Keratinocyte (primary cell): ENCODE results near the gene ALDH3A2. TPM values are rescaled to one million over a fixed set of nuclear protein-coding genes. Genes with fewer than 3 reads are reported as not detected.

Experiments used
- DNase-seq: peaks from one replicate; pipeline ENCODE4 v3.0.0-alpha.2; 2011; ENCODE audit warnings: low read depth, missing footprints, low spot score
- FAIRE-seq: peaks from 2 replicates; lab custom pipeline; 2011; peaks lifted over from hg19 to GRCh38; lab: Jason Lieb, UNC
- H2AFZ ChIP-seq: 2 replicates; pipeline ENCODE4 v1.6.0; 2012; ENCODE audit warnings: low read length, control low read depth, inconsistent platforms; ENCODE audit not compliant: control insufficient read depth
- H3K27ac ChIP-seq: 2 replicates; pipeline ENCODE4 v1.5.1; 2011; ENCODE audit warnings: low read length; ENCODE audit not compliant: control insufficient read depth, insufficient read depth
- H3K27me3 ChIP-seq: 3 replicates; pipeline ENCODE4 v1.6.0; 2011; ENCODE audit warnings: low read length; ENCODE audit not compliant: control insufficient read depth, insufficient read depth; ENCODE audit errors: extremely low read depth
- H3K36me3 ChIP-seq, 2 experiments: 2 replicates in 1 of 2; 3 replicates in 1 of 2; pipeline ENCODE4 v1.5.1; 2011; ENCODE audit warnings: low read length in 2 of 2, mild to moderate bottlenecking in 1 of 2; ENCODE audit not compliant: control insufficient read depth in 2 of 2, insufficient read depth in 2 of 2; ENCODE audit errors: extremely low read depth in 1 of 2
- H3K4me1 ChIP-seq: 3 replicates; pipeline ENCODE4 v1.5.1; 2011; ENCODE audit warnings: low read length; ENCODE audit not compliant: control insufficient read depth, insufficient read depth; ENCODE audit errors: extremely low read depth
- H3K4me2 ChIP-seq: 3 replicates; pipeline ENCODE4 v1.6.0; 2011; ENCODE audit warnings: low read depth, low read length; ENCODE audit not compliant: control insufficient read depth, insufficient read depth; ENCODE audit errors: extremely low read depth
- H3K4me3 ChIP-seq, 3 experiments: fragments of 200-600 bp in 1 of 3; sonication (generic) in 1 of 3; 2 replicates in 2 of 3; 3 replicates in 1 of 3; pipeline ENCODE4 v1.5.1; 2011 to 2016; ENCODE audit warnings: low read length in 3 of 3, mild to moderate bottlenecking in 3 of 3, control low read depth in 2 of 3, inconsistent platforms in 1 of 3, low read depth in 1 of 3, mixed read lengths in 1 of 3, mixed run types in 1 of 3, moderate library complexity in 1 of 3; ENCODE audit not compliant: control insufficient read depth in 2 of 3, insufficient read depth in 2 of 3; ENCODE audit errors: extremely low read depth in 1 of 3
- H3K79me2 ChIP-seq: 2 replicates; pipeline ENCODE4 v1.6.0; 2012; ENCODE audit warnings: low read length; ENCODE audit not compliant: control insufficient read depth, insufficient read depth
- H3K9ac ChIP-seq: 3 replicates; pipeline ENCODE4 v1.6.0; 2011; ENCODE audit warnings: low read length; ENCODE audit not compliant: control insufficient read depth, insufficient read depth; ENCODE audit errors: extremely low read depth
- H3K9me1 ChIP-seq: 3 replicates; pipeline ENCODE4 v1.6.0; 2011; ENCODE audit warnings: low read length; ENCODE audit not compliant: control insufficient read depth, insufficient read depth; ENCODE audit errors: extremely low read depth
- H3K9me3 ChIP-seq: 2 replicates; pipeline ENCODE4 v1.5.1; 2012; ENCODE audit warnings: low read depth, low read length; ENCODE audit not compliant: control insufficient read depth
- H4K20me1 ChIP-seq: 3 replicates; pipeline ENCODE4 v1.6.0; 2011; ENCODE audit warnings: low read length; ENCODE audit not compliant: control insufficient read depth, insufficient read depth; ENCODE audit errors: extremely low read depth
- CTCF ChIP-seq, 3 experiments: IDR thresholded peaks in 1 of 3; conservative IDR thresholded peaks in 1 of 3; optimal IDR thresholded peaks in 1 of 3; 2 replicates in 2 of 3; 3 replicates in 1 of 3; pipeline versions ENCODE3 to v1.5.1; 2011; ENCODE audit warnings: low read length in 3 of 3, mild to moderate bottlenecking in 3 of 3, moderate library complexity in 2 of 3, control low read depth in 1 of 3, inconsistent platforms in 1 of 3; ENCODE audit not compliant: insufficient read depth in 2 of 3; ENCODE audit errors: extremely low read depth in 1 of 3
- EZH2 ChIP-seq: IDR thresholded peaks from one replicate; pipeline ENCODE4 v1.6.1; 2012; ENCODE audit warnings: inconsistent platforms, mild to moderate bottlenecking, low read length, moderate library complexity
- dilution Hi-C: fragments of 300-500 bp; cut with MboI; formaldehyde crosslinking; loops from one replicate; pipeline ENCODE4 v1.7.0; 2020; ENCODE audit warnings: low sequenced_read_pairs; ENCODE audit not compliant: extremely low pct_ligation_motif_present
- polyA plus RNA-seq, 5 experiments: library from polyadenylated mRNA; depleted of rRNA in 3 of 5; stranded (reverse) in 3 of 5; stranded (forward) in 1 of 5; unstranded in 1 of 5; fragments of >200 nt; gene quantifications; 1 replicate in 1 of 5; 2 replicates in 3 of 5; 3 replicates in 1 of 5; pipeline versions ENCODE4 v1.2.1 to v1.2.3, GENCODE V29; 2011 to 2012; ENCODE audit warnings: missing spikeins in 2 of 5, low read depth in 1 of 5, low replicate concordance in 1 of 5

The ALDH3A2 gene
- polyA plus RNA-seq, 1 donor (not counting 4 experiments of a cell fraction or from before 2014, with no cell fraction given) = 77.6 TPM

GRCh38 chr17:19647697-19648474 is 665 bp upstream of the ALDH3A2 start:
- no peak for FAIRE-seq
- no peaks in the 10 kb centered on the region for H3K9me1 ChIP-seq
- no peak for DNase-seq
- peaks cover 14% of the 10 kb centered on the region for H3K79me2 ChIP-seq
- no peaks in the 10 kb centered on the region for H4K20me1 ChIP-seq
- TF ChIP-seq CTCF (optimal IDR thresholded peaks at IDR 0.05 in 1 of 3, IDR thresholded peaks at IDR 0.05 in 1 of 3, conservative IDR thresholded peaks at IDR 0.05 in 1 of 3; ENCODE audit: extremely low read depth in 1 of 3, insufficient read depth in 2 of 3, low read length in 3 of 3) (no peak), EZH2 (no peak)
- H3K27me3 ChIP-seq = no peaks in the 10 kb centered on the region
- peak overlapping the region; percentile 96 for H2AFZ ChIP-seq
- no peaks in the 10 kb centered on the region for H3K36me3 ChIP-seq
- H3K4me3 ChIP-seq = peak overlapping the region; percentile 78 to 91 (median 85)
- no peaks in the 10 kb centered on the region for H3K9me3 ChIP-seq
- H3K4me2 ChIP-seq = peak overlapping the region; percentile 95
- peaks cover 56% of the 10 kb centered on the region for H3K4me1 ChIP-seq
- H3K27ac ChIP-seq = peak overlapping the region; percentile 79
- peak overlapping the region; percentile 85 for H3K9ac ChIP-seq
- dilution Hi-C loops = no loop called here

GRCh38 chr17:19649274-19649541 is 657 bp downstream of the ALDH3A2 start:
- H3K9me1 ChIP-seq = no peaks in the 10 kb centered on the region
- peak overlapping the region; percentile 85 for H3K9ac ChIP-seq
- H3K79me2 ChIP-seq = peaks cover 14% of the 10 kb centered on the region
- no peaks in the 10 kb centered on the region for H3K36me3 ChIP-seq
- dilution Hi-C loops = no loop called here
- no peaks in the 10 kb centered on the region for H3K9me3 ChIP-seq
- TF ChIP-seq CTCF (optimal IDR thresholded peaks at IDR 0.05 in 1 of 3, IDR thresholded peaks at IDR 0.05 in 1 of 3, conservative IDR thresholded peaks at IDR 0.05 in 1 of 3; ENCODE audit: extremely low read depth in 1 of 3, insufficient read depth in 2 of 3, low read length in 3 of 3) (no peak), EZH2 (no peak)
- peak overlapping the region; percentile 84 for H2AFZ ChIP-seq
- H3K27me3 ChIP-seq = no peaks in the 10 kb centered on the region
- peak overlapping the region; percentile 78 to 91 (median 85) for H3K4me3 ChIP-seq
- peak overlapping the region; percentile 95 for H3K4me2 ChIP-seq
- FAIRE-seq (no peak), DNase-seq (no peak)
- no peaks in the 10 kb centered on the region for H4K20me1 ChIP-seq
- H3K27ac ChIP-seq = peak overlapping the region; percentile 70
- H3K4me1 ChIP-seq = peaks cover 55% of the 10 kb centered on the region
